WERI-Rb-1 (cell line): ENCODE measurements around the gene DCAF11.

Source experiments
- DNase-seq: peaks from one replicate; pipeline ENCODE4 v3.0.0-alpha.2; 2020
- H3K27ac ChIP-seq: fragments of 250-450 bp; sonication (Bioruptor Pico); 2 replicates; pipeline ENCODE4 v1.5.1; 2020; ENCODE audit warnings: mild to moderate bottlenecking, moderate library complexity
- H3K27me3 ChIP-seq: fragments of 250-450 bp; sonication (Bioruptor Pico); 2 replicates; pipeline ENCODE4 v1.5.1; 2021; ENCODE audit warnings: mild to moderate bottlenecking, low read depth, moderate library complexity; ENCODE audit not compliant: insufficient read depth, severe bottlenecking
- H3K36me3 ChIP-seq: fragments of 250-450 bp; sonication (Bioruptor Pico); 2 replicates; pipeline ENCODE4 v1.5.1; 2020; ENCODE audit warnings: mild to moderate bottlenecking, moderate library complexity
- H3K4me3 ChIP-seq: 2 replicates; pipeline ENCODE4 v1.5.1; 2011; ENCODE audit warnings: low read depth, mild to moderate bottlenecking, control low read depth, low read length
- H3K9me3 ChIP-seq: fragments of 250-450 bp; sonication (Bioruptor Pico); 2 replicates; pipeline ENCODE4 v1.5.1; 2021; ENCODE audit warnings: mild to moderate bottlenecking, moderate library complexity; ENCODE audit not compliant: severe bottlenecking
- TF ChIP-seq, protein P1 (sequence below): IDR thresholded peaks from 2 replicates; pipeline ENCODE4 v1.5.1; 2011; ENCODE audit warnings: low read depth, mild to moderate bottlenecking, control low read depth, inconsistent platforms, low read length

Gene DCAF11

DNA sequence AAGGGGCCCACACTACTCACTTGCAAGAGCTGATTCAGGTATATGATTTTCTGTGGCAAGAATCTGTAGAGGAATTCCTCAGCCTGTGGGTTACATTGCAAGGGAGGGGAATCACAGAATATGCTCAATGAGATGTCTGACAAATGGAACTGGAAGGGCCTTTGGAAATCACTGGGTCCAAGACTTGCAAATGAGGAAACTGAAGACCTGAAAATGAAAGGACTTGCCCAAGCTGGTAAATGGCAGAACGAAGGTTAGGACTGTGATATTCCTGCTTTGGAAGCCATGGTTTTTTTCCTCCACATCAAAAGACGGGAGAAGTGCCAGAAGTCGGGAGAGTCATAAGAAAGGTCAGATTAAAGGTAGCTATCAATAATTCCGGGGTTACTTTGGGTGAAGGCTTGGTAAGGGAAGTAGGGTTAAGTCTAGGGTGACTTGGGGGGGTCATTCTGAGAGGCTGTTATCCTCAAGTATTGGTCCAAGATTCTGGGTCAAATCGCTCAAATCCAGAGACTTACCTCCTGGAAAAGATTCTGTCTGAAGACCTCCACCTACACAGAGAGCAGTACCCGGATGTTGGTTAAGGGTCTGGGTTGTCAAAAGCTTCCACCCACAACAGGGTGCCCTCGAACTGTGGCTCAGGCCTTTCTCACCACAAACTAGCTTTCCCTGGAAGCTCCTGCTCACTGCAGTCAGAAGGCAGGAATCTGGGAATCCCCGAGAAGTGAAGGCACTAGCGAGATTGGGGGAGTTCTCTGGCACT lies 31.3 kb downstream of the DCAF11 start:
- Histone ChIP-seq H3K9me3 (no peaks in the 10 kb centered on the region), H3K4me3 (peak overlapping the region; percentile 60), H3K27ac (peak overlapping the region; percentile 76), H3K27me3 (no peaks in the 10 kb centered on the region), H3K36me3 (peaks cover 40% of the 10 kb centered on the region)
- DNase-seq = no peak
- TF ChIP-seq, protein P1, sequence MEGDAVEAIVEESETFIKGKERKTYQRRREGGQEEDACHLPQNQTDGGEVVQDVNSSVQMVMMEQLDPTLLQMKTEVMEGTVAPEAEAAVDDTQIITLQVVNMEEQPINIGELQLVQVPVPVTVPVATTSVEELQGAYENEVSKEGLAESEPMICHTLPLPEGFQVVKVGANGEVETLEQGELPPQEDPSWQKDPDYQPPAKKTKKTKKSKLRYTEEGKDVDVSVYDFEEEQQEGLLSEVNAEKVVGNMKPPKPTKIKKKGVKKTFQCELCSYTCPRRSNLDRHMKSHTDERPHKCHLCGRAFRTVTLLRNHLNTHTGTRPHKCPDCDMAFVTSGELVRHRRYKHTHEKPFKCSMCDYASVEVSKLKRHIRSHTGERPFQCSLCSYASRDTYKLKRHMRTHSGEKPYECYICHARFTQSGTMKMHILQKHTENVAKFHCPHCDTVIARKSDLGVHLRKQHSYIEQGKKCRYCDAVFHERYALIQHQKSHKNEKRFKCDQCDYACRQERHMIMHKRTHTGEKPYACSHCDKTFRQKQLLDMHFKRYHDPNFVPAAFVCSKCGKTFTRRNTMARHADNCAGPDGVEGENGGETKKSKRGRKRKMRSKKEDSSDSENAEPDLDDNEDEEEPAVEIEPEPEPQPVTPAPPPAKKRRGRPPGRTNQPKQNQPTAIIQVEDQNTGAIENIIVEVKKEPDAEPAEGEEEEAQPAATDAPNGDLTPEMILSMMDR = no peak

DNA sequence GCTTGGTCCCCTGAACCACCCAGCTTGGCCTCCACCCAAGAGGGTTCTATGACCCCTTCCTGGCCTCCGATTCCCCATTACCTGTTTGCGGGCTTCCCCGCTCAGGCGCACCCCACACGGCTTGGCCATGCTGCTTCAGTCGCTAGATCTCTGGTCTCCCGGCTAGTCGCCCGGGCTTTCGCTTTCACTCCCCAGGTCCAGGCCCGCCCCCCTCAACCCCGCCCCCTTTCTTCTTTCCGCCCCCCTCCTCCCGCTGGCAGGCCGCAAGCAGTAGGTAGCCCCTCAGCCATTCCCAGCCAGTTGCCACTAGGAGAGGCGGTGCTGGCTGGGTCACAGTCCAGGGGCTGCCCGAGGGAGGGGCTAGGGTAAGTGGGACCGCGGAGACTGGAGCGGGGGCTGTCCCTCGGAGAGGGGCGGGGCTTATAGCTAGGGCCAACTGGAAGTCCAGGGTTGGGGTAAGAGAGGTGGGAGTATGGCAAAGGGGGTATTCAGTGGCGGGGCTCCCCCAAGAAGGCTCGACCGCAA lies 31.9 kb downstream of the DCAF11 start, which contains the start of gene PSME2:
Gene PSME2, minus strand, starts transcription at position 158 of the 525 bp plus-strand sequence. Its CDS starts 29 bp downstream, at position 129.
- peak within 1 kb of the TSS; percentile 76 for H3K27ac ChIP-seq
- peak within 1 kb of the TSS; percentile 83 for H3K4me3 ChIP-seq
- peak; percentile 99 for DNase-seq
- no peaks in the 10 kb centered on the region for H3K27me3 ChIP-seq
- peaks cover 46% of the 10 kb centered on the region for H3K36me3 ChIP-seq
- no peaks in the 10 kb centered on the region for H3K9me3 ChIP-seq
- TF ChIP-seq, protein P1 = no peak

DNA sequence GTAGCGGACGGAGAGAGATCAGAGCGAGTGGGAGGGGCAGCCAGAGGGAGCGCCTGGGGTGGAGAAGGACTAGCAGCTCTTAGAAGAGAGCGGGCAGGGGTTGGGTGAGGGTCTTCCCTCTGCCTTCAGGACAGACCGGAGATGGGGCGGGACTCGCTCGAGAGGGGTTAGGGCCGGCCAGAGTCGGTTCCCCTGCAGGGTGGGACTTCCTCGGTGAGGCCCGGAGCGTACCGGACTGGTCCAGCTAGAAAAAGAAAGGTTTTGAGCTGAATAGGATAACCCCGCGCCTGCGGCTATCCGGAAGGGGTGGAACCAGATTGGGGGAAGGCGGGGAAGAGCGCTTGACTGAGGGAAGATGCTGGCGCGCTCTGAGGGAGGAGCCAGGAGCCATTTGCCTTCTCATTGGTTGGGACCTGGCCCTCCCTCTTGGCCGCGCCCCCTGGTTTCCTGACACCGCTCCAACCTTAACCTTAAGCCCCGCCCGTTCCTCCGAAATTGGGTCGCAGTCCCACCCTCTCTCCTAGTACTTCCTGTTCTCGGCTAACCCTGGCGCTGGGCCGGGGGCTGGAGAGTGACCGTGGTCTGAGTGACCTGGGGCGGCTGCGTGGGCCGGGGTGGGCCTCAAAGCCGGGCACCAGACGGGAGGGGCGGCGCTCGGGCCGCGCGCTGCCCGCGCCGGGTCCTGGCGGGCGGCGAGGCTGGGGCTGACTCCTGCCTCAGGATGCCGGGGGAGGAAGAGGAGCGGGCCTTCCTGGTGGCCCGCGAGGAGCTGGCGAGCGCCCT lies 32.6 kb downstream of the DCAF11 start, which contains the start of gene RNF31:
Gene RNF31, plus strand, starts transcription at position 521 of the 783 bp plus-strand sequence. Its CDS starts 201 bp downstream, at position 722.
- Histone ChIP-seq H3K4me3 (peak within 1 kb of the TSS; percentile 83), H3K9me3 (no peaks in the 10 kb centered on the region), H3K27me3 (no peaks in the 10 kb centered on the region), H3K36me3 (peaks cover 53% of the 10 kb centered on the region), H3K27ac (peak within 1 kb of the TSS; percentile 76)
- TF ChIP-seq, protein P1 = no peak
- peak; percentile 98 for DNase-seq

DNA sequence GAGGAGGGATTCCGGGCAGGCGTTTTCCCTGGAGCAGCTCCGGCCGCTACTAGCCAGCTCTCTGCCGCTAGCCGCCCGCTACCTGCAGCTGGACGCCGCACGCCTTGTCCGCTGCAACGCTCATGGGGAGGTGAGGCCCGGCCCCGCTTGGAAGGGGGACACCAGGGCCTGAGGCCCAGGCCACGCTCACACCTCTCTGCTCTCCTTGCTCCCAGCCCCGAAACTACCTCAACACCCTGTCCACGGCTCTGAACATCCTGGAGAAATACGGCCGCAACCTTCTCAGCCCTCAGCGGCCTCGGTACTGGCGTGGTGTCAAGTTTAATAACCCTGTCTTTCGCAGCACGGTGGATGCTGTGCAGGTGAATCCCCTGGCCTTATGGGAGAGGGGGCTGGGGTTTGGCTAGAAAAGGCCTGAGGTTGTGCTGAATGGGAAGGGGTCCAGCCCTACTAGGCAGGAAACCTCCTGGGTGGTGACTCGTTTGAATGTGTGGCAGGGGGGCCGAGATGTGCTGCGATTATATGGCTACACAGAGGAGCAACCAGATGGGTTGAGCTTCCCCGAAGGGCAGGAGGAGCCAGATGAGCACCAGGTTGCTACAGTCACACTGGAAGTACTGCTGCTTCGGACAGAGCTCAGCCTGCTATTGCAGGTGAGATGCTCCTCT lies 33.3 kb downstream of the DCAF11 start:
- peaks cover 60% of the 10 kb centered on the region for H3K36me3 ChIP-seq
- H3K27ac ChIP-seq = peak overlapping the region; percentile 72
- TF ChIP-seq, protein P1 = no peak
- no peak for DNase-seq
- H3K27me3 ChIP-seq = no peaks in the 10 kb centered on the region
- no peaks in the 10 kb centered on the region for H3K9me3 ChIP-seq
- peak overlapping the region; percentile 83 for H3K4me3 ChIP-seq

DNA sequence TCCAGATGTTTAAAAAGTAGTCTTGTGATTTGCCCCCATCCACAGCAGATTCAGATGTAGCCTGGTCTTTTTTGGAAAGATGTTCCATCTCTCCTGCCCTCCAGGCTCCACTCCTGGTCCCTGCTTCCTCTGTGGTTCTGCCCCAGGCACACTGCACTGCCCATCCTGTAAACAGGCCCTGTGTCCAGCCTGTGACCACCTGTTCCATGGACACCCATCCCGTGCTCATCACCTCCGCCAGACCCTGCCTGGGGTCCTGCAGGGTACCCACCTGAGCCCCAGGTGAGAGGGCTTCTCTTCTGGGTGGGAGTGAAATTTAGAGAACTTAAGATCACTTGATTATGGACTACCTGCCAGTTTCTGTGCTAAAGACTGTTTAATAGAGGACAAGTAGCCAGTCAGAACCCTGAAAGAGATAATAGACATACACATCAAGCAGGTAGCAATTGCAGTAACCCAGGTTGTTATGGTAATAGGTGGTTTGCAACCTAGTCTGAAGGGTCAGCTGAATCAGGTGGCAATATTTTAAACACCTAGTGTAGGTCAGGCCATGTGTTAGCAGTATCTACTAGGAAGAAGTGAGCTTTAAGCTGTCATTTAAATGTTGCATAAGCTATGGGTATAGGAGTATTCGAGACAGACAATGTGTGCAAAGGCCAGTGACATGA lies 34.9 kb downstream of the DCAF11 start:
- Histone ChIP-seq H3K4me3 (no peak overlapping the region), H3K36me3 (peaks cover 59% of the 10 kb centered on the region), H3K9me3 (no peaks in the 10 kb centered on the region), H3K27me3 (no peaks in the 10 kb centered on the region), H3K27ac (no peak overlapping the region)
- TF ChIP-seq, protein P1 = no peak
- DNase-seq = no peak
